ENCODE results near the gene OSBPL6. TPM values are rescaled to one million over a fixed set of nuclear protein-coding genes. Genes with fewer than 3 reads are reported as not detected.

OSBPL6 gene
- polyA plus RNA-seq, 1 donor from 2014 or later = 12.8 TPM

DNA sequence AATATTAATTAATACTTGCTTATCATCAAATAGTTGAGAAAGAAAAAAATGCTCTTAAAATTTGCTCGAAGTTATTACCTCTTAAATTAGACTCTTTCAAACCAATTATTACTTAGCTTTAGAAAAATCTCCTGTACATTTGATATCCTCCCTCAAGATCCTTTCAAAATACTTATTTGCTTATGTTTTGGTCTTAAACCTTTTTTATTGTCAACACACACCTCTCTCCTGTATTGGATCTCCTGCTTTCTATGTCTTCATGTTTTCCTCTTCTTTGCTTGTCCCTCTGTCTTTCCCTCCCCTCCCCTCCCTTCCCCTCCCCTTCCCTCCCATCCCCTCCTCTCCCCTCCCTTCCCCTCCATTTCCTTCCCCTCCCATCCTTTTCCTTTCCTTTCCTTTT is 14.0 kb downstream of the OSBPL6 start:
- TF ChIP-seq POLR2AphosphoS5 (IDR thresholded peaks at IDR 0.05) (no peak), EZH2 (IDR thresholded peaks at IDR 0.05; ENCODE audit: borderline replicate concordance, insufficient read depth, low read length, poor library complexity, severe bottlenecking) (no peak), TAF1 (IDR thresholded peaks at IDR 0.05; ENCODE audit: low read depth) (no peak)
- H4K20me1 ChIP-seq (ENCODE audit: insufficient read depth) = no peaks in the 10 kb centered on the region
- H3K9me3 ChIP-seq (ENCODE audit: low read length) = no peaks in the 10 kb centered on the region
- no peaks in the 10 kb centered on the region for H3K36me3 ChIP-seq (ENCODE audit: insufficient read depth, low read length)
- H3F3A ChIP-seq (ENCODE audit: insufficient read depth, low read length, poor library complexity, severe bottlenecking) = no peaks in the 10 kb centered on the region
- peaks cover 14% of the 10 kb centered on the region for H3K27me3 ChIP-seq (ENCODE audit: insufficient read depth, low read depth, low read length)
- no peak overlapping the region for H3K9ac ChIP-seq (ENCODE audit: low read length)
- H3K4me3 ChIP-seq (ENCODE audit: low read length) = no peak overlapping the region
- H3K4me2 ChIP-seq (ENCODE audit: low read length) = no peak overlapping the region
- H3K79me2 ChIP-seq (replicated peaks; ENCODE audit: insufficient read depth, low read length) = no peaks in the 10 kb centered on the region
- H3K9me2 ChIP-seq (ENCODE audit: insufficient read depth, low read length) = no peaks in the 10 kb centered on the region
- no peak overlapping the region for H2AFZ ChIP-seq (ENCODE audit: low read depth, low read length)
- H3K27ac ChIP-seq (ENCODE audit: low read length) = no peak overlapping the region

- no peaks in the 10 kb centered on the region for H4K20me1 ChIP-seq (ENCODE audit: insufficient read depth)
- peaks cover 14% of the 10 kb centered on the region for H3K27me3 ChIP-seq (ENCODE audit: insufficient read depth, low read depth, low read length)
- H3K36me3 ChIP-seq (ENCODE audit: insufficient read depth, low read length) = no peaks in the 10 kb centered on the region
- no peak overlapping the region for H2AFZ ChIP-seq (ENCODE audit: low read depth, low read length)
- no peaks in the 10 kb centered on the region for H3K9me2 ChIP-seq (ENCODE audit: insufficient read depth, low read length)
- H3K27ac ChIP-seq (ENCODE audit: low read length) = no peak overlapping the region
- H3K4me3 ChIP-seq (ENCODE audit: low read length) = no peak overlapping the region
- no peak overlapping the region for H3K9ac ChIP-seq (ENCODE audit: low read length)
- no peaks in the 10 kb centered on the region for H3F3A ChIP-seq (ENCODE audit: insufficient read depth, low read length, poor library complexity, severe bottlenecking)
- H3K4me2 ChIP-seq (ENCODE audit: low read length) = no peak overlapping the region
- TF ChIP-seq MXI1 (conservative IDR thresholded peaks at IDR 0.05; ENCODE audit: poor library complexity, severe bottlenecking) (no peak), EZH2 (IDR thresholded peaks at IDR 0.05; ENCODE audit: borderline replicate concordance, insufficient read depth, low read length, poor library complexity, severe bottlenecking) (no peak), POLR2AphosphoS5 (IDR thresholded peaks at IDR 0.05) (no peak), EP300 (conservative IDR thresholded peaks at IDR 0.05; ENCODE audit: poor library complexity, severe bottlenecking) (no peak), TAF1 (IDR thresholded peaks at IDR 0.05; ENCODE audit: low read depth) (no peak), SMC3 (conservative IDR thresholded peaks at IDR 0.05; ENCODE audit: poor library complexity) (no peak), RAD21 (conservative IDR thresholded peaks at IDR 0.05) (no peak), CTCF (IDR thresholded peaks at IDR 0.05; ENCODE audit: poor library complexity, severe bottlenecking) (no peak)
- TF ChIP-seq, protein P1, sequence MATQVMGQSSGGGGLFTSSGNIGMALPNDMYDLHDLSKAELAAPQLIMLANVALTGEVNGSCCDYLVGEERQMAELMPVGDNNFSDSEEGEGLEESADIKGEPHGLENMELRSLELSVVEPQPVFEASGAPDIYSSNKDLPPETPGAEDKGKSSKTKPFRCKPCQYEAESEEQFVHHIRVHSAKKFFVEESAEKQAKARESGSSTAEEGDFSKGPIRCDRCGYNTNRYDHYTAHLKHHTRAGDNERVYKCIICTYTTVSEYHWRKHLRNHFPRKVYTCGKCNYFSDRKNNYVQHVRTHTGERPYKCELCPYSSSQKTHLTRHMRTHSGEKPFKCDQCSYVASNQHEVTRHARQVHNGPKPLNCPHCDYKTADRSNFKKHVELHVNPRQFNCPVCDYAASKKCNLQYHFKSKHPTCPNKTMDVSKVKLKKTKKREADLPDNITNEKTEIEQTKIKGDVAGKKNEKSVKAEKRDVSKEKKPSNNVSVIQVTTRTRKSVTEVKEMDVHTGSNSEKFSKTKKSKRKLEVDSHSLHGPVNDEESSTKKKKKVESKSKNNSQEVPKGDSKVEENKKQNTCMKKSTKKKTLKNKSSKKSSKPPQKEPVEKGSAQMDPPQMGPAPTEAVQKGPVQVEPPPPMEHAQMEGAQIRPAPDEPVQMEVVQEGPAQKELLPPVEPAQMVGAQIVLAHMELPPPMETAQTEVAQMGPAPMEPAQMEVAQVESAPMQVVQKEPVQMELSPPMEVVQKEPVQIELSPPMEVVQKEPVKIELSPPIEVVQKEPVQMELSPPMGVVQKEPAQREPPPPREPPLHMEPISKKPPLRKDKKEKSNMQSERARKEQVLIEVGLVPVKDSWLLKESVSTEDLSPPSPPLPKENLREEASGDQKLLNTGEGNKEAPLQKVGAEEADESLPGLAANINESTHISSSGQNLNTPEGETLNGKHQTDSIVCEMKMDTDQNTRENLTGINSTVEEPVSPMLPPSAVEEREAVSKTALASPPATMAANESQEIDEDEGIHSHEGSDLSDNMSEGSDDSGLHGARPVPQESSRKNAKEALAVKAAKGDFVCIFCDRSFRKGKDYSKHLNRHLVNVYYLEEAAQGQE (IDR thresholded peaks at IDR 0.05; ENCODE audit: borderline replicate concordance) = no peak
- H3K9me3 ChIP-seq (ENCODE audit: low read length) = no peaks in the 10 kb centered on the region
- H3K79me2 ChIP-seq (replicated peaks; ENCODE audit: insufficient read depth, low read length) = no peaks in the 10 kb centered on the region
Observed at GRCh38 chr2:178208817-178209216, 14.5 kb downstream of the OSBPL6 start.

DNA sequence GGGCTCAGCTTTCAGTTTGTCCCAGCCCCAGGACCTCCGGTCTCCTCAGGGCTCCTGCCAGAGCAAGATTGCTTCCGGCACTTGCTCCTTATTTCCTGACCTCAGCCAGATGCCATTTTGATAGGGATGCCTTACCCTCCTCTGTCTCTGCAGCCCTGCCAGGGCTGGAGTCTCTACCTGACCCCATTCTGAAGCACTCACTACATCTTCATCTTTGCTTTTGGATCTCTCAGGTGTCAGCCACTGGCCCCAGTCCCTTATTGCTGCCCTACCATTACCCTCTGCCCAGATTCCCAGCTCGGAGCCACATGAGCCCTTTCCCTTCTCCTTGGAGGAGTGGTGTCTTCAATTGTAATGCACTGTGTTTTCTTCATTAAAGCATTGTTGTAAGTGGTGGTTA is 17.1 kb downstream of the OSBPL6 start:
- no peak overlapping the region for H3K4me2 ChIP-seq (ENCODE audit: low read length)
- no peak overlapping the region for H3K27ac ChIP-seq (ENCODE audit: low read length)
- no peak overlapping the region for H2AFZ ChIP-seq (ENCODE audit: low read depth, low read length)

More for the DNA sequence above, 17.1 kb downstream of the OSBPL6 start:
- H3K4me3 ChIP-seq (ENCODE audit: low read length) = no peak overlapping the region
- no peaks in the 10 kb centered on the region for H3K79me2 ChIP-seq (replicated peaks; ENCODE audit: insufficient read depth, low read length)
- no peaks in the 10 kb centered on the region for H4K20me1 ChIP-seq (ENCODE audit: insufficient read depth)
- peaks cover 21% of the 10 kb centered on the region for H3K27me3 ChIP-seq (ENCODE audit: insufficient read depth, low read depth, low read length)
- no peaks in the 10 kb centered on the region for H3K36me3 ChIP-seq (ENCODE audit: insufficient read depth, low read length)
- H3F3A ChIP-seq (ENCODE audit: insufficient read depth, low read length, poor library complexity, severe bottlenecking) = no peaks in the 10 kb centered on the region
- no peaks in the 10 kb centered on the region for H3K9me2 ChIP-seq (ENCODE audit: insufficient read depth, low read length)
- no peaks in the 10 kb centered on the region for H3K9me3 ChIP-seq (ENCODE audit: low read length)
- H3K9ac ChIP-seq (ENCODE audit: low read length) = no peak overlapping the region
- TF ChIP-seq SMC3 (conservative IDR thresholded peaks at IDR 0.05; ENCODE audit: poor library complexity) = no peak
- no peak for TF ChIP-seq POLR2AphosphoS5 (IDR thresholded peaks at IDR 0.05)
- no peak for TF ChIP-seq EP300 (conservative IDR thresholded peaks at IDR 0.05; ENCODE audit: poor library complexity, severe bottlenecking)
- TF ChIP-seq RAD21 (conservative IDR thresholded peaks at IDR 0.05) = no peak
- TF ChIP-seq, protein P1 (IDR thresholded peaks at IDR 0.05; ENCODE audit: borderline replicate concordance) = no peak
- no peak for TF ChIP-seq CTCF (IDR thresholded peaks at IDR 0.05; ENCODE audit: poor library complexity, severe bottlenecking)
- no peak for TF ChIP-seq EZH2 (IDR thresholded peaks at IDR 0.05; ENCODE audit: borderline replicate concordance, insufficient read depth, low read length, poor library complexity, severe bottlenecking)
- TF ChIP-seq MXI1 (conservative IDR thresholded peaks at IDR 0.05; ENCODE audit: poor library complexity, severe bottlenecking) = no peak
